HFF-Myc (cell line): ENCODE measurements around the gene ZNF716.

Experiments used
- DNase-seq: peaks from one replicate; pipeline ENCODE4 v3.0.0-alpha.2; 2011; ENCODE audit warnings: low read depth; ENCODE audit errors: extremely low read depth
- H3K4me3 ChIP-seq: replicated peaks from 2 replicates; pipeline ENCODE4 v1.5.1; 2011; ENCODE audit warnings: low read depth, mild to moderate bottlenecking, control low read depth, low read length
- CTCF ChIP-seq: IDR thresholded peaks from 2 replicates; pipeline ENCODE4 v1.5.1; 2012; ENCODE audit warnings: mild to moderate bottlenecking, low read depth, low read length, control low read depth; ENCODE audit errors: missing control alignments

Gene ZNF716

GRCh38 chr7:57412168-57412567, 37.8 kb upstream of the ZNF716 start:
- DNase-seq = no peak
- H3K4me3 ChIP-seq = no peak overlapping the region
- TF ChIP-seq CTCF = no peak

GRCh38 chr7:57412618-57413017, 37.4 kb upstream of the ZNF716 start:
- no peak for DNase-seq
- TF ChIP-seq CTCF = no peak
- H3K4me3 ChIP-seq = no peak overlapping the region

- no peak for DNase-seq
- no peak overlapping the region for H3K4me3 ChIP-seq
- TF ChIP-seq CTCF = no peak
Measured at GRCh38 chr7:57413529-57414398, 36.2 kb upstream of the ZNF716 start.

GRCh38 chr7:57414415-57414814, 35.6 kb upstream of the ZNF716 start:
- DNase-seq = no peak
- H3K4me3 ChIP-seq = no peak overlapping the region

GRCh38 chr7:57414852-57415251, 35.1 kb upstream of the ZNF716 start:
- TF ChIP-seq CTCF = no peak
- no peak for DNase-seq
- H3K4me3 ChIP-seq = no peak overlapping the region

More at GRCh38 chr7:57414415-57414814, 35.6 kb upstream of the ZNF716 start:
- TF ChIP-seq CTCF = no peak

- no peak for TF ChIP-seq CTCF
- DNase-seq = no peak
- H3K4me3 ChIP-seq = no peak overlapping the region
Measured at GRCh38 chr7:57415326-57415725, 34.7 kb upstream of the ZNF716 start.
